PC-9 (cell line): ENCODE data around the gene LRRC4B. TPM values are rescaled to one million over a fixed set of nuclear protein-coding genes. Genes with fewer than 3 reads are reported as not detected.
"Not testable (repeated sequence)": the region's sequence is repeated elsewhere in the genome, so short reads cannot be mapped to it uniquely, and the experiment has no call there.

Experiments used
- BruUV-seq: library from RNA; stranded (reverse); fragments of 400-500 nt; replicated peaks from 2 replicates; lab custom pipeline; 2021; lab: Mats Ljungman, UMichigan
- CTCF ChIA-PET: fragments of 300-600 bp; sonication (Branson Sonifier 250); formaldehyde crosslinking; loops from one replicate; lab custom pipeline; 2022; ENCODE audit warnings: antibody characterized with exemption; lab: Charles Lee
- POLR2A ChIA-PET: fragments of 300-600 bp; sonication (Branson Sonifier 250); formaldehyde crosslinking; loops from one replicate; lab custom pipeline; 2022; ENCODE audit warnings: antibody characterized with exemption; ENCODE audit not compliant: unreplicated experiment; lab: Charles Lee
- DNase-seq, 2 experiments: peaks; one replicate each; pipeline versions ENCODE4 v3.0.0 to v3.0.0-alpha.2; 2015 to 2022; ENCODE audit warnings: mixed read lengths in 1 of 2
- H2AFZ ChIP-seq: fragments of 200-600 bp; sonication (generic); 2 replicates; pipeline ENCODE4 v1.8.1; 2017; ENCODE audit warnings: antibody characterized with exemption
- H3F3A ChIP-seq: fragments of 200-600 bp; sonication (generic); 2 replicates; pipeline ENCODE4 v1.8.1; 2017; ENCODE audit warnings: antibody characterized with exemption, mild to moderate bottlenecking, low read depth; ENCODE audit not compliant: insufficient read depth
- H3K27ac ChIP-seq: fragments of 200-600 bp; sonication (generic); 2 replicates; pipeline ENCODE4 v1.6.1; 2016; ENCODE audit warnings: mixed run types
- H3K27me3 ChIP-seq: fragments of 200-600 bp; sonication (generic); 2 replicates; pipeline ENCODE4 v1.6.1; 2016; ENCODE audit warnings: low read depth, mixed run types; ENCODE audit not compliant: insufficient read depth
- H3K36me3 ChIP-seq: fragments of 200-600 bp; sonication (generic); 2 replicates; pipeline ENCODE4 v1.6.1; 2016; ENCODE audit warnings: low read depth, mixed run types
- H3K4me1 ChIP-seq: fragments of 200-600 bp; sonication (generic); replicated peaks from 2 replicates; pipeline ENCODE4 v1.6.1; 2016; ENCODE audit warnings: mixed run types; ENCODE audit not compliant: insufficient read depth
- H3K4me2 ChIP-seq: fragments of 200-600 bp; sonication (generic); 2 replicates; pipeline ENCODE4 v1.6.1; 2017; ENCODE audit warnings: mixed run types
- H3K4me3 ChIP-seq: fragments of 200-600 bp; sonication (generic); 2 replicates; pipeline ENCODE4 v1.6.1; 2016; ENCODE audit warnings: mixed run types
- H3K79me2 ChIP-seq: fragments of 200-600 bp; sonication (generic); 2 replicates; pipeline ENCODE4 v1.6.1; 2017; ENCODE audit warnings: low read depth, mixed run types
- H3K9me2 ChIP-seq: fragments of 200-600 bp; sonication (generic); 2 replicates; pipeline ENCODE4 v1.8.1; 2017; ENCODE audit warnings: mild to moderate bottlenecking; ENCODE audit not compliant: insufficient read depth
- H3K9me3 ChIP-seq: fragments of 200-600 bp; sonication (generic); 2 replicates; pipeline ENCODE4 v1.8.1; 2016; ENCODE audit warnings: low read depth; ENCODE audit not compliant: insufficient read depth
- H4K20me1 ChIP-seq: fragments of 200-600 bp; sonication (generic); 2 replicates; pipeline ENCODE4 v1.8.1; 2017; ENCODE audit not compliant: insufficient read depth
- CTCF ChIP-seq: fragments of 200-600 bp; sonication (generic); conservative IDR thresholded peaks from 2 replicates; pipeline ENCODE4 v1.6.1; 2017; ENCODE audit warnings: mixed run types, antibody characterized with exemption, mild to moderate bottlenecking, moderate library complexity
- EZH2 ChIP-seq: fragments of 200-600 bp; sonication (generic); IDR thresholded peaks from 2 replicates; pipeline ENCODE4 v1.8.0; 2017; ENCODE audit warnings: antibody characterized with exemption, low read depth
- intact Hi-C: fragments of 100-400 bp; cut with micrococcal nuclease; formaldehyde crosslinking; loops from one replicate; pipeline ENCODE4 v1.10.0; 2022; ENCODE audit not compliant: unreplicated experiment
- total RNA-seq: library from RNA; stranded (reverse); gene quantifications from 2 replicates; pipeline ENCODE4 v1.2.3, GENCODE V29; 2021

LRRC4B gene
- total RNA-seq, 1 experiment from 2014 or later, result not detected

GRCh38 chr19:50607874-50608785 is 39.9 kb upstream of the LRRC4B start:
- BruUV-seq, result no TSS peak
- Histone ChIP-seq H4K20me1 (no peaks in the 10 kb centered on the region), H3K27me3 (peaks cover 20% of the 10 kb centered on the region), H3K79me2 (no peaks in the 10 kb centered on the region), H3K9me2 (no peaks in the 10 kb centered on the region), H3K4me1 (no peaks in the 10 kb centered on the region), H3K4me3 (no peak overlapping the region), H3K9me3 (0 out of 2 replicates have a peak, but pooled peaks cover 3% of the 10 kb centered on the region), H3K27ac (no peak overlapping the region), H3F3A (no peaks in the 10 kb centered on the region), H3K36me3 (no peaks in the 10 kb centered on the region), H3K4me2 (no peak overlapping the region), H2AFZ (no peak overlapping the region)
- POLR2A ChIA-PET, result no interaction called here
- CTCF ChIA-PET, result no interaction called here
- TF ChIP-seq CTCF (no peak), EZH2 (no peak)
- intact Hi-C loops, result no loop called here
- DNase-seq, result no peak

GRCh38 chr19:50607388-50607787 is 39.2 kb upstream of the LRRC4B start:
- no peak for TF ChIP-seq EZH2
- no peak for TF ChIP-seq CTCF
- H3K79me2 ChIP-seq, result no peaks in the 10 kb centered on the region
- H2AFZ ChIP-seq, result no peak overlapping the region
- H3F3A ChIP-seq, result no peaks in the 10 kb centered on the region
- H3K4me1 ChIP-seq, result no peaks in the 10 kb centered on the region
- ChIA-PET POLR2A (no interaction called here), CTCF (no interaction called here)
- H3K9me2 ChIP-seq, result no peaks in the 10 kb centered on the region
- H3K27me3 ChIP-seq, result peaks cover 26% of the 10 kb centered on the region
- no peak for DNase-seq
- no peak overlapping the region for H3K27ac ChIP-seq
- intact Hi-C loops, result no loop called here
- H3K9me3 ChIP-seq, result 0 out of 2 replicates have a peak, but pooled peaks cover 3% of the 10 kb centered on the region
- H3K4me3 ChIP-seq, result no peak overlapping the region
- BruUV-seq, result no TSS peak
- H3K4me2 ChIP-seq, result no peak overlapping the region
- no peaks in the 10 kb centered on the region for H4K20me1 ChIP-seq
- H3K36me3 ChIP-seq, result no peaks in the 10 kb centered on the region

GRCh38 chr19:50606059-50606836 is 38.0 kb upstream of the LRRC4B start:
- POLR2A ChIA-PET, H3K4me2 ChIP-seq, H2AFZ ChIP-seq, H4K20me1 ChIP-seq, H3K36me3 ChIP-seq, intact Hi-C loops, CTCF ChIA-PET, DNase-seq, H3F3A ChIP-seq, H3K4me3 ChIP-seq, BruUV-seq, H3K9me2 ChIP-seq, H3K4me1 ChIP-seq, H3K9me3 ChIP-seq, H3K79me2 ChIP-seq, H3K27ac ChIP-seq: not testable (repeated sequence)
- H3K27me3 ChIP-seq, result peaks cover 30% of the 10 kb centered on the region
